H1 (cell line): ENCODE results near the gene RAET1G. TPM values are rescaled to one million over a fixed set of nuclear protein-coding genes. Genes with fewer than 3 reads are reported as not detected.

Source experiments
- CTCF ChIA-PET: fragments of 300-600 bp; sonication (Branson Sonifier 250); formaldehyde crosslinking; loops from one replicate; lab custom pipeline; 2021; ENCODE audit not compliant: partially characterized antibody; lab: Charles Lee
- POLR2A ChIA-PET: fragments of 300-600 bp; sonication (Branson Sonifier 250); formaldehyde crosslinking; loops from one replicate; lab custom pipeline; 2021; ENCODE audit warnings: inconsistent platforms; ENCODE audit not compliant: partially characterized antibody; lab: Charles Lee
- DNase-seq, 2 experiments: peaks; one replicate each; pipeline versions ENCODE4 v3.0.0 to v3.0.0-alpha.2; 2010 to 2022; ENCODE audit warnings: low spot score in 2 of 2, low read depth in 1 of 2, mixed read lengths in 1 of 2
- FAIRE-seq: peaks from 2 replicates; lab custom pipeline; 2011; peaks lifted over from hg19 to GRCh38; lab: Jason Lieb, UNC
- H2AFZ ChIP-seq: 2 replicates; pipeline ENCODE4 v1.8.1; 2012; ENCODE audit warnings: low read length, inconsistent platforms
- H2AK5ac ChIP-seq: 2 replicates; pipeline ENCODE4 v1.6.1; 2013; ENCODE audit warnings: low read depth, low read length
- H2BK120ac ChIP-seq: replicated peaks from 2 replicates; pipeline ENCODE3; 2013; ENCODE audit warnings: low read depth, low read length, inconsistent platforms
- H2BK12ac ChIP-seq: 2 replicates; pipeline ENCODE4 v1.6.1; 2013; ENCODE audit warnings: low read depth, low read length
- H2BK15ac ChIP-seq: 2 replicates; pipeline ENCODE4 v1.6.1; 2013; ENCODE audit warnings: low read length
- H2BK20ac ChIP-seq: 2 replicates; pipeline ENCODE4 v1.6.1; 2013; ENCODE audit warnings: low read length
- H2BK5ac ChIP-seq: 2 replicates; pipeline ENCODE4 v1.6.1; 2013; ENCODE audit warnings: low read depth, low read length
- H3K14ac ChIP-seq: 2 replicates; pipeline ENCODE4 v1.6.1; 2013; ENCODE audit warnings: inconsistent platforms; ENCODE audit not compliant: insufficient read length
- H3K18ac ChIP-seq: 2 replicates; pipeline ENCODE4 v1.6.1; 2013; ENCODE audit warnings: low read length; ENCODE audit errors: extremely low read depth
- H3K23ac ChIP-seq: 2 replicates; pipeline ENCODE4 v1.6.1; 2013; ENCODE audit warnings: inconsistent platforms; ENCODE audit not compliant: insufficient read length
- H3K23me2 ChIP-seq: 2 replicates; pipeline ENCODE4 v1.6.1; 2013; ENCODE audit warnings: low read depth, low read length
- H3K27ac ChIP-seq: 2 replicates; pipeline ENCODE4 v1.6.1; 2011; ENCODE audit warnings: low read depth, low read length, inconsistent platforms
- H3K27me3 ChIP-seq, 4 experiments: replicated peaks in 1 of 4; 1 replicate in 1 of 4; 2 replicates in 3 of 4; pipeline versions ENCODE4 v1.6.1 to v1.8.1; 2011 to 2013; ENCODE audit warnings: low read length in 3 of 4, mild to moderate bottlenecking in 3 of 4, inconsistent platforms in 2 of 4, mixed read lengths in 2 of 4, moderate library complexity in 1 of 4; ENCODE audit not compliant: control insufficient read depth in 3 of 4, insufficient read depth in 3 of 4; ENCODE audit errors: extremely low read depth in 1 of 4
- H3K36me3 ChIP-seq, 4 experiments: 2 replicates each; pipeline versions ENCODE4 v1.6.1 to v1.8.1; 2011 to 2013; ENCODE audit warnings: mild to moderate bottlenecking in 4 of 4, low read length in 3 of 4, moderate library complexity in 2 of 4, control low read depth in 1 of 4, inconsistent platforms in 1 of 4; ENCODE audit not compliant: insufficient read depth in 4 of 4, control insufficient read depth in 2 of 4
- H3K4ac ChIP-seq: replicated peaks from 2 replicates; pipeline ENCODE3; 2013; ENCODE audit warnings: low read length, low read depth, mixed read lengths, inconsistent platforms; ENCODE audit not compliant: insufficient read length
- H3K4me1 ChIP-seq, 4 experiments: replicated peaks in 1 of 4; 1 replicate in 1 of 4; 2 replicates in 3 of 4; pipeline versions ENCODE4 v1.6.1 to v1.8.1; 2011 to 2013; ENCODE audit warnings: low read length in 3 of 4, inconsistent platforms in 2 of 4, mixed read lengths in 1 of 4; ENCODE audit not compliant: insufficient read depth in 4 of 4, control insufficient read depth in 3 of 4
- H3K4me2 ChIP-seq, 2 experiments: 2 replicates each; pipeline versions ENCODE4 v1.6.1 to v1.8.1; 2011 to 2013; ENCODE audit warnings: low read depth in 2 of 2, low read length in 2 of 2, control low read depth in 1 of 2, inconsistent platforms in 1 of 2, mild to moderate bottlenecking in 1 of 2; ENCODE audit not compliant: insufficient read depth in 1 of 2
- H3K4me3 ChIP-seq, 4 experiments: fragments of 200-600, 300-600 bp in 1 of 4; sonication (generic), shearing (Covaris generic), sonication (Bioruptor Twin) in 1 of 4; 2 replicates each; pipeline versions ENCODE4 v1.5.1 to v1.8.1; 2011 to 2016; ENCODE audit warnings: low read length in 4 of 4, low read depth in 3 of 4, control low read depth in 2 of 4, inconsistent platforms in 2 of 4, mild to moderate bottlenecking in 2 of 4, mixed read lengths in 1 of 4, moderate library complexity in 1 of 4; ENCODE audit not compliant: insufficient read depth in 2 of 4; ENCODE audit errors: extremely low read depth in 1 of 4
- H3K56ac ChIP-seq: replicated peaks from 2 replicates; pipeline ENCODE3; 2013; ENCODE audit warnings: low read depth, mild to moderate bottlenecking, mixed read lengths, low read length, inconsistent platforms; ENCODE audit not compliant: insufficient read length
- H3K79me1 ChIP-seq: 2 replicates; pipeline ENCODE4 v1.6.1; 2013; ENCODE audit warnings: low read depth, low read length, control low read depth
- H3K79me2 ChIP-seq, 2 experiments: 2 replicates each; pipeline versions ENCODE4 v1.6.1 to v1.8.1; 2012 to 2013; ENCODE audit warnings: low read length in 2 of 2, mild to moderate bottlenecking in 2 of 2, inconsistent platforms in 1 of 2; ENCODE audit not compliant: insufficient read depth in 2 of 2, control insufficient read depth in 1 of 2
- H3K9ac ChIP-seq, 4 experiments: replicated peaks in 1 of 4; 1 replicate in 1 of 4; 2 replicates in 3 of 4; pipeline versions ENCODE4 v1.6.1 to v1.8.1; 2011 to 2013; ENCODE audit warnings: low read depth in 3 of 4, low read length in 3 of 4, control low read depth in 2 of 4, mild to moderate bottlenecking in 2 of 4, moderate library complexity in 2 of 4, inconsistent platforms in 1 of 4; ENCODE audit errors: extremely low read depth in 1 of 4
- H3K9me3 ChIP-seq, 2 experiments: 2 replicates each; pipeline versions ENCODE4 v1.6.1 to v1.8.1; 2012 to 2013; ENCODE audit warnings: mild to moderate bottlenecking in 2 of 2, moderate library complexity in 2 of 2, control low read depth in 1 of 2, inconsistent platforms in 1 of 2, low read depth in 1 of 2, low read length in 1 of 2, mixed read lengths in 1 of 2; ENCODE audit not compliant: insufficient read depth in 2 of 2
- H4K20me1 ChIP-seq, 2 experiments: replicated peaks in 1 of 2; 2 replicates each; pipeline versions ENCODE3 to v1.8.1; 2011 to 2013; ENCODE audit warnings: inconsistent platforms in 2 of 2, low read length in 2 of 2, mild to moderate bottlenecking in 1 of 2; ENCODE audit not compliant: insufficient read depth in 2 of 2, control insufficient read depth in 1 of 2
- H4K5ac ChIP-seq: 2 replicates; pipeline ENCODE4 v1.6.1; 2013; ENCODE audit warnings: low read length, low read depth, mixed read lengths, inconsistent platforms; ENCODE audit not compliant: insufficient read length
- H4K8ac ChIP-seq: 2 replicates; pipeline ENCODE4 v1.8.0; 2013; ENCODE audit warnings: mild to moderate bottlenecking, moderate library complexity, low read length, inconsistent platforms; ENCODE audit not compliant: insufficient read depth; ENCODE audit errors: extremely low read depth
- H4K91ac ChIP-seq: replicated peaks from 2 replicates; pipeline ENCODE3; 2013; ENCODE audit warnings: low read length, mixed read lengths, inconsistent platforms; ENCODE audit not compliant: insufficient read length
- CREB1 ChIP-seq: IDR thresholded peaks from 2 replicates; pipeline ENCODE4 v1.6.1; 2012; ENCODE audit warnings: inconsistent platforms
- EZH2 ChIP-seq: fragments of 200-600 bp; sonication (generic); IDR thresholded peaks from 2 replicates; pipeline ENCODE4 v1.7.1; 2012; ENCODE audit warnings: low read depth, mild to moderate bottlenecking, moderate library complexity, low read length, inconsistent platforms; ENCODE audit not compliant: severe bottlenecking
- GTF2F1 ChIP-seq: IDR thresholded peaks from 2 replicates; pipeline ENCODE4 v1.6.1; 2012; ENCODE audit warnings: low read depth, low read length, improper control_type of control experiment, borderline replicate concordance
- HDAC6 ChIP-seq: IDR thresholded peaks from one replicate; pipeline ENCODE4 v1.7.1; 2012; ENCODE audit warnings: low read depth, mild to moderate bottlenecking, inconsistent platforms, low read length, moderate library complexity
- MAFK ChIP-seq: IDR thresholded peaks from 2 replicates; pipeline ENCODE4 v1.6.1; 2012; ENCODE audit warnings: low read depth, mild to moderate bottlenecking, improper control_type of control experiment, low read length
- POU5F1 ChIP-seq: IDR thresholded peaks from 2 replicates; pipeline ENCODE4 v1.6.1; 2011; ENCODE audit warnings: low read depth, mild to moderate bottlenecking, low read length, moderate library complexity
- RNF2 ChIP-seq: fragments of 200-900, 300-1000 bp; sonication (generic); IDR thresholded peaks from 2 replicates; pipeline ENCODE4 v1.7.1; 2016; ENCODE audit warnings: borderline replicate concordance, low read depth, mild to moderate bottlenecking, antibody characterized with exemption, low read length; ENCODE audit not compliant: poor library complexity, severe bottlenecking; ENCODE audit errors: missing control alignments
- SP1 ChIP-seq: IDR thresholded peaks from 2 replicates; pipeline ENCODE4 v1.6.1; 2011; ENCODE audit warnings: low read depth, low read length
- SP4 ChIP-seq: IDR thresholded peaks from 2 replicates; pipeline ENCODE4 v1.6.1; 2012; ENCODE audit warnings: low read length, inconsistent platforms
- WGBS, 2 experiments: shearing (Covaris generic) in 1 of 2; methylation state at CpG; one replicate each; pipeline versions ENCODE4 v1.1.6 to v1.1.7; 2013 to 2015; ENCODE audit warnings: low lambda C conversion rate in 2 of 2, mixed read lengths in 2 of 2, inconsistent platforms in 1 of 2, low coverage in 1 of 2, missing lambda C conversion rate in 1 of 2; ENCODE audit not compliant: insufficient replicate concordance in 2 of 2, insufficient coverage in 1 of 2, insufficient read length in 1 of 2; ENCODE audit errors: extremely low coverage in 1 of 2, missing lambda C conversion rate in 1 of 2; 5-methylcytosine and 5-hydroxymethylcytosine counted together
- polyA plus RNA-seq, 7 experiments: library from polyadenylated mRNA; depleted of rRNA in 3 of 7; stranded (reverse) in 5 of 7; unstranded in 2 of 7; fragments of >200 nt in 5 of 7; fragments of 200-250 nt in 2 of 7; gene quantifications; 1 replicate in 5 of 7; 2 replicates in 1 of 7; 4 replicates in 1 of 7; pipeline versions ENCODE4 v1.2.1 to v1.2.3, GENCODE V29; 2011 to 2013; ENCODE audit warnings: missing spikeins in 2 of 7, mixed read lengths in 2 of 7
- total RNA-seq: library from RNA; stranded (reverse); fragmentation: NEBNext Ultra II Directional; extraction: Animal tissue kit (Norgen Biotek cat#: 25700); gene quantifications from 2 replicates; pipeline ENCODE4 v1.2.1, GENCODE V29; 2021
- TF ChIP-seq, protein P1 (sequence below): IDR thresholded peaks from 2 replicates; pipeline ENCODE4 v1.6.1; 2011; ENCODE audit warnings: low read length, improper control_type of control experiment

The RAET1G gene
- total and polyA plus RNA-seq, 2 of the 8 experiments (the other 6 are each of a cell fraction or from before 2014, with no cell fraction given) = 0.08 TPM; not detected in 1

DNA sequence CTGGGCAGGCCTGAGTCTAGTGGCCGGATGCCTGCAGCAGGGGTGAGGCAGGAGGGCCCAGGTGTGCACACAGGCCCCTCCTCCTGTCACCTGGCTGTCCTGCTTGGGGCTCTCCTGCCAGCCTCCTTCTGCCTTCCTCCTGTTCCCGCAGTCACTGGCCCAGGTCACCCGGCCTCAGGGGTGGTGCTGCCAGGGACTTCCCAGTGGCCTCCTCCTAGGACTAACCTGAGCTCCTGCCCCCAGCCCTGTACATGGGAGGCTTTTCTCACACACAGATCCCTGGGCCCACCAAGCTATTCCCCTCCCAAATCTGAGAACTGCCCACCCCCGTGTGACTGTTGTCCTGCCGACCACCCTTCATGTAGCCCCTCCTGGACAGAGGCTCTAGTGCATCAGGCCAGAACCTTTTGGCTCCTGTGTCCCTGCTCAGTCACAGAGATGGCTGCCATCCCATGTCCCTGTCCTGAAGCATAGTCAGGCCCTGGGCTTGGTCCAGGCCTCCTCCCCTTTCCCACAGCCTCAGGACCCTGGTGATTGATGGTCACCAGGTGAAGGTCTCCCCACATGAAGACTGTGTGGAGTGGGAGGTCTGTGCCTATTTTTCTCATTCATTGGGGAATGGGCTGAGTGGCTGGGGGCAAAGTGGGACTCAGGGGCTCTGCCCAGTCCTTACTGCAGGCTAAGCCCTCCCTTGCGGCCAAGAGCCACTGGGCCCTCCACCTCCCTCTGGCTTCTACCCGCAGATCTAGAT lies 39.7 kb upstream of the RAET1G start:
- WGBS, 2 experiments = 78% methylated on average over 7 of the region's 7 CpGs; no CpG with 5 or more reads in 1 of the 2 experiments
- Histone ChIP-seq H3K4me2 (peak overlapping the region; percentile 89 to 96), H3K14ac (no peak overlapping the region), H4K5ac (no peak overlapping the region), H3K4ac (no peak overlapping the region), H3K23ac (no peak overlapping the region), H3K36me3 (no peaks in the 10 kb centered on the region), H3K56ac (no peak overlapping the region), H4K8ac (peak overlapping the region; percentile 4; the same call in 1 of the 2 replicates), H2BK20ac (no peak overlapping the region), H3K4me1 (peaks cover 0 to 20% (median 17%) of the 10 kb centered on the region in 4 experiments; a peak in 5 of 7 replicates), H2BK12ac (peak overlapping the region; percentile 68), H3K27ac (no peak overlapping the region), H3K79me1 (no peaks in the 10 kb centered on the region), H3K18ac (peak overlapping the region; percentile 44; the same call in 1 of the 2 replicates), H2AK5ac (no peak overlapping the region), H3K27me3 (peaks cover 41 to 81% (median 68%) of the 10 kb centered on the region in 4 experiments), H3K23me2 (peaks cover 9% of the 10 kb centered on the region; the same call in 1 of the 2 replicates), H3K79me2 (no peaks in the 10 kb centered on the region), H3K4me3 (peak overlapping the region in 3 of 4 experiments; percentile 53 to 75 (median 53); a peak in 5 of 8 replicates), H3K9me3 (no peaks in the 10 kb centered on the region), H2BK15ac (peak overlapping the region; percentile 48; the same call in 1 of the 2 replicates), H4K91ac (peak overlapping the region; percentile 73), H2BK120ac (no peak overlapping the region), H4K20me1 (peaks cover 7% of the 10 kb centered on the region in 2 experiments), H2AFZ (peak overlapping the region; percentile 45; the same call in 1 of the 2 replicates), H2BK5ac (no peak overlapping the region; the same call in 1 of the 2 replicates), H3K9ac (no peak overlapping the region)
- TF ChIP-seq POU5F1 (no peak), MAFK (no peak), SP1 (no peak), SP4 (no peak), RNF2 (no peak), CREB1 (no peak), HDAC6 (no peak), EZH2 (no peak), GTF2F1 (no peak)
- TF ChIP-seq, protein P1, sequence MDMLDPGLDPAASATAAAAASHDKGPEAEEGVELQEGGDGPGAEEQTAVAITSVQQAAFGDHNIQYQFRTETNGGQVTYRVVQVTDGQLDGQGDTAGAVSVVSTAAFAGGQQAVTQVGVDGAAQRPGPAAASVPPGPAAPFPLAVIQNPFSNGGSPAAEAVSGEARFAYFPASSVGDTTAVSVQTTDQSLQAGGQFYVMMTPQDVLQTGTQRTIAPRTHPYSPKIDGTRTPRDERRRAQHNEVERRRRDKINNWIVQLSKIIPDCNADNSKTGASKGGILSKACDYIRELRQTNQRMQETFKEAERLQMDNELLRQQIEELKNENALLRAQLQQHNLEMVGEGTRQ = no peak
- ChIA-PET POLR2A (no interaction called here), CTCF (interaction anchor here (1.2 to 2.0 kb wide), 6 partner anchors 24 to 54 kb away, joined by 3 to 11 read pairs (median 8); no protein-coding TSS in a partner anchor)
- FAIRE-seq (no peak), DNase-seq (no peak)
